Ascending aorta (tissue), 2 donors: Measurements from ENCODE around the gene STAG3. TPM values are rescaled to one million over a fixed set of nuclear protein-coding genes. Genes with fewer than 3 reads are reported as not detected.

ENCODE experiments used
- DNase-seq, 2 donors: peaks; one replicate each; pipeline ENCODE4 v3.0.0-alpha.2; 2019; ENCODE audit warnings: low spot score in 2 of 2
- H3K27ac ChIP-seq, 2 donors: fragments of 200-600 bp; sonication (generic); one replicate each; pipeline ENCODE4 v1.5.1; 2016 to 2017; ENCODE audit warnings: mild to moderate bottlenecking in 1 of 2
- H3K27me3 ChIP-seq: fragments of 200-600 bp; sonication (generic); one replicate; pipeline ENCODE4 v1.5.1; 2017
- H3K36me3 ChIP-seq, 2 donors: fragments of 200-600 bp; sonication (generic); one replicate each; pipeline ENCODE4 v1.5.1; 2016
- H3K4me1 ChIP-seq, 2 donors: fragments of 200-600 bp; sonication (generic); one replicate each; pipeline ENCODE4 v1.5.1; 2016 to 2017; ENCODE audit warnings: mild to moderate bottlenecking in 1 of 2
- H3K4me3 ChIP-seq, 2 donors: fragments of 200-600 bp; sonication (generic); one replicate each; pipeline ENCODE4 v1.5.1; 2016 to 2017; ENCODE audit warnings: mild to moderate bottlenecking in 1 of 2
- H3K9me3 ChIP-seq, 2 donors: fragments of 200-600 bp; sonication (generic); one replicate each; pipeline ENCODE4 v1.5.1; 2016
- CTCF ChIP-seq, 3 experiments: fragments of 200-600 bp in 2 of 3; fragments of 450-650 bp in 1 of 3; sonication (generic) in 2 of 3; IDR thresholded peaks; one replicate each; pipeline ENCODE4 v1.5.1; 2016 to 2019; ENCODE audit warnings: antibody characterized with exemption in 3 of 3, mild to moderate bottlenecking in 1 of 3, moderate library complexity in 1 of 3
- intact Hi-C: fragments of 100-400 bp; cut with DNase I; formaldehyde crosslinking; loops from one replicate; pipeline ENCODE4 v1.15.1; 2023
- total RNA-seq: library from RNA; depleted of rRNA; stranded (reverse); fragments of >200 nt; gene quantifications from one replicate; pipeline ENCODE4 v1.1.0, GENCODE V29; 2016

STAG3 gene
- total RNA-seq, 1 donor from 2014 or later: not detected

GRCh38 chr7:100148225-100148558 lies 29.5 kb upstream of the STAG3 start:
- Histone ChIP-seq H3K4me1 (peaks cover 6 to 9% of the 10 kb centered on the region in 2 donors), H3K9me3 (no peaks in the 10 kb centered on the region), H3K36me3 (peaks cover under 1 to 3% of the 10 kb centered on the region in 2 donors), H3K4me3 (peak overlapping the region; percentile 64 to 86), H3K27ac (peak overlapping the region; percentile 54 to 89), H3K27me3 (no peaks in the 10 kb centered on the region)
- no peak for TF ChIP-seq CTCF (IDR thresholded peaks at IDR 0.05)
- intact Hi-C loops: loop anchor here (1.0 to 2.0 kb wide), 3 partner anchors 21 to 29 kb away; partner anchors contain the start of genes CNPY4, GPC2, MBLAC1 and STAG3
- no peak for DNase-seq

GRCh38 chr7:100148559-100149328 lies 29.0 kb upstream of the STAG3 start, which contains the start of gene LAMTOR4:
Gene LAMTOR4, plus strand, starts transcription at chr7:100148918. Its CDS starts 55 bp downstream, at chr7:100148973.
- Histone ChIP-seq H3K9me3 (no peaks in the 10 kb centered on the region), H3K4me1 (peaks cover 6 to 9% of the 10 kb centered on the region in 2 donors), H3K27ac (peak within 1 kb of the TSS; percentile 88 to 89), H3K4me3 (peak within 1 kb of the TSS; percentile 86 to 91), H3K36me3 (peaks cover 6 to 8% of the 10 kb centered on the region in 2 donors), H3K27me3 (no peaks in the 10 kb centered on the region)
- no peak for TF ChIP-seq CTCF (IDR thresholded peaks at IDR 0.05)
- peak; percentile 98 to 99 for DNase-seq
- intact Hi-C loops: loop anchor here (1.0 to 2.0 kb wide), 3 partner anchors 22 to 30 kb away; partner anchors contain the start of genes CNPY4, GPC2, MBLAC1 and STAG3

GRCh38 chr7:100152404-100152803 lies 25.3 kb upstream of the STAG3 start:
- Histone ChIP-seq H3K27me3 (no peaks in the 10 kb centered on the region), H3K27ac (no peak overlapping the region), H3K4me1 (peaks cover 6 to 13% of the 10 kb centered on the region in 2 donors), H3K36me3 (peaks cover 27 to 37% of the 10 kb centered on the region in 2 donors), H3K4me3 (no peak overlapping the region), H3K9me3 (no peaks in the 10 kb centered on the region)
- intact Hi-C loops: loop anchor here (10.0 kb wide), 1 partner anchor 542 kb away; the partner anchor contains the start of gene GIGYF1
- TF ChIP-seq CTCF (IDR thresholded peaks at IDR 0.05): no peak
- no peak for DNase-seq

- intact Hi-C loops: loop anchor here (10.0 kb wide), 1 partner anchor 542 kb away; the partner anchor contains the start of gene GIGYF1
- no peaks in the 10 kb centered on the region for H3K9me3 ChIP-seq
- no peak overlapping the region for H3K27ac ChIP-seq
- DNase-seq: no peak
- H3K4me1 ChIP-seq: peaks cover 6 to 15% of the 10 kb centered on the region in 2 donors
- no peak for TF ChIP-seq CTCF (IDR thresholded peaks at IDR 0.05)
- H3K4me3 ChIP-seq: no peak overlapping the region
- H3K27me3 ChIP-seq: no peaks in the 10 kb centered on the region
- peaks cover 27 to 37% of the 10 kb centered on the region in 2 donors for H3K36me3 ChIP-seq
Observed at GRCh38 chr7:100152937-100153666, 24.6 kb upstream of the STAG3 start.

- Histone ChIP-seq H3K4me3 (no peak overlapping the region), H3K27me3 (no peaks in the 10 kb centered on the region), H3K36me3 (peaks cover 27 to 37% of the 10 kb centered on the region in 2 donors), H3K27ac (peak overlapping the region in 1 of 2 donors; percentile 29), H3K4me1 (peaks cover 6 to 15% of the 10 kb centered on the region in 2 donors), H3K9me3 (no peaks in the 10 kb centered on the region)
- no peak for DNase-seq
- intact Hi-C loops: loop anchor here (10.0 kb wide), 1 partner anchor 541 kb away; the partner anchor contains the start of gene GIGYF1
- no peak for TF ChIP-seq CTCF (IDR thresholded peaks at IDR 0.05)
Observed at GRCh38 chr7:100153708-100154535, 23.8 kb upstream of the STAG3 start.
